Psoas muscle (tissue), 8 donors: ENCODE results near the gene WNT5B. TPM values are rescaled to one million over a fixed set of nuclear protein-coding genes. Genes with fewer than 3 reads are reported as not detected.
A peak's percentile ranks its signal among the peaks of the same experiment; 100 is the strongest.

Source experiments
- ATAC-seq, 4 donors: fragments of 200-7000 bp; cut with Tn5 transposase; one replicate each; pipeline ENCODE4 v1.9.1; 2020; ENCODE audit warnings: moderate library complexity in 3 of 4, mild to moderate bottlenecking in 2 of 4
- DNase-seq, 2 donors: peaks; one replicate each; pipeline ENCODE4 v3.0.0-alpha.2; 2020
- H3K27ac ChIP-seq: fragments of 200-600 bp; one replicate; pipeline ENCODE4 v1.8.0; 2022
- H3K27me3 ChIP-seq, 3 donors: fragments of 200-600 bp in 1 of 3; one replicate each; pipeline versions ENCODE4 v1.6.1 to v1.8.0; 2013 to 2022; ENCODE audit warnings: low read length in 2 of 3, mild to moderate bottlenecking in 2 of 3, moderate library complexity in 1 of 3; ENCODE audit not compliant: insufficient read depth in 3 of 3
- H3K36me3 ChIP-seq, 2 donors: fragments of 200-600 bp in 1 of 2; one replicate each; pipeline versions ENCODE4 v1.6.1 to v1.8.0; 2013 to 2022; ENCODE audit warnings: low read depth in 1 of 2, mild to moderate bottlenecking in 1 of 2, moderate library complexity in 1 of 2; ENCODE audit not compliant: insufficient read depth in 1 of 2
- H3K4me1 ChIP-seq: fragments of 200-600 bp; one replicate; pipeline ENCODE4 v1.8.0; 2022
- H3K4me3 ChIP-seq: fragments of 200-600 bp; one replicate; pipeline ENCODE4 v1.8.0; 2022; ENCODE audit warnings: mild to moderate bottlenecking
- H3K9me3 ChIP-seq: fragments of 200-600 bp; one replicate; pipeline ENCODE4 v1.8.0; 2022
- CTCF ChIP-seq: fragments of 200-600 bp; IDR thresholded peaks from one replicate; pipeline ENCODE4 v1.8.0; 2022; ENCODE audit warnings: antibody characterized with exemption
- WGBS, 3 donors: extraction: QIAGEN DNeasy Blood & Tissue Kit; methylation state at CpG; one replicate each; pipeline versions ENCODE4 v1.1.6 to v1.1.7; 2013; 5-methylcytosine and 5-hydroxymethylcytosine counted together
- intact Hi-C, 2 donors: fragments of 100-400 bp; cut with DNase I; formaldehyde crosslinking; loops; one replicate each; pipeline versions ENCODE4 v1.11.0 to v1.14.2; 2022
- polyA plus RNA-seq, 3 donors: library from polyadenylated mRNA; stranded (reverse); fragments of 200-250 nt; gene quantifications; one replicate each; pipeline ENCODE4 v1.2.3, GENCODE V29; 2013
- total RNA-seq, 4 donors: library from RNA; stranded (reverse); fragmentation: NEBNext Ultra II Directional in 2 of 4; extraction: Animal tissue kit (Norgen Biotek cat#: 25700) in 2 of 4; gene quantifications; one replicate each; pipeline versions ENCODE4 v1.2.1 to v1.2.4, GENCODE V29; 2021 to 2023
- donor health status: healthy with polysubstance abuse.
- donor health status: DM: no; HTN: no; CAD: no; lungs with moderate emphysema.
- donor health status: Bipolar disorder and iron deficiency.
- donor health status: healthy.
- donor health status: DM: yes; HTN: yes; CAD: no.
- donor health status: DM: no; HTN: no; CAD: no.
- donor health status: DM: no; HTN: no; CAD: no.
- donor health status: DM: yes; HTN: yes; CAD: no.

Gene WNT5B
- total and polyA plus RNA-seq, 7 donors, result 0.43 to 4.8 (median 0.80) TPM

DNA sequence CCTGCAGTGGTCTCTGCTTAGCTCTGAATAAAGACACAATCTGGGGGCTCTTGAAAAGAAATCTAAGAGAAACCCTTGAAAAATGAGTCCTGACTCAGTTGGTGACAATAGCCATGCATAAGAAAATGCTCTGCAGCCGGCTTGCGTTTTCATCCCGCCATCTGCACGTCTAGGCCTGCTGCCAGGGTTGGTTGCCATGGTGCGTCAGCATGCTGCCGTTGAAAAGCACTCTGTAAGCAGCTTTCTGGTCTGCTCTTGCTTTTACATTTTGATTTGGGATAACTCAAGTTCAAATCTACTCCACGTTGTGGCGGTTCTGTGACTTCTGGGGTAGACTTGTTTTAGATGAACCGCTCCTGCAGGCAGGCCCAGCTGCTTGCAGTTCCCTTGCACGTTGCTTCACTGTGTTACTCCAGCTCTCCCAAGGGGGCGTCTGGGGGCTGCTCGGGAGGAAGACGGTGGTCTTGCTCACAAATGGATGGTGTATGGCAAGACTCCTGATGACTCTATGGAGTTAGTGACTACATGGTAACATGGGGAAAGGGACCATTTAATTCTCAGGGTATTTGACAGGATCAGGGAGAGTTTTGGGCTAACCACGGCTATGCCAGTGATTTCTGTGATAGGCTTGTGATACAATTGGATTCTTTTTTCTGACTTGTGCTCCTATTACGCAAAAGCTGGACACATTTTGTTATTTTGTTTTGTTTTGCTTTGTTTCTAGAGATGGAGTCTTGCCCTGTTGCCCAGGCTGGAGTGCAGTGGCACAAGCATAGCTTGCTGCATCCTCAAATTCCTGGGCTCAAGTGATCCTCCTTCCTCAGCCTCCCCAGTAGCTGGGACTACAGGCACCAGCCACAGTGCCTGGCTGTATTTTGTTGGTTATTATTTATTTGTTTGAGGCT is 15.8 kb downstream of the WNT5B start:
- no peak overlapping the region for H3K27ac ChIP-seq

DNA sequence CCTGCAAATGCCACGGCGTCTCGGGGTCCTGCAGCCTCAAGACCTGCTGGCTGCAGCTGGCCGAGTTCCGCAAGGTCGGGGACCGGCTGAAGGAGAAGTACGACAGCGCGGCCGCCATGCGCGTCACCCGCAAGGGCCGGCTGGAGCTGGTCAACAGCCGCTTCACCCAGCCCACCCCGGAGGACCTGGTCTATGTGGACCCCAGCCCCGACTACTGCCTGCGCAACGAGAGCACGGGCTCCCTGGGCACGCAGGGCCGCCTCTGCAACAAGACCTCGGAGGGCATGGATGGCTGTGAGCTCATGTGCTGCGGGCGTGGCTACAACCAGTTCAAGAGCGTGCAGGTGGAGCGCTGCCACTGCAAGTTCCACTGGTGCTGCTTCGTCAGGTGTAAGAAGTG is 16.8 kb downstream of the WNT5B start:
- no peak for TF ChIP-seq CTCF
- 95 to 97% (median 96%) methylated on average over 29 of the region's 29 CpGs for WGBS, 3 donors
- H3K4me1 ChIP-seq, result peaks cover 9% of the 10 kb centered on the region

More for the DNA sequence above, 15.8 kb downstream of the WNT5B start:
- DNase-seq, result peak; percentile 65 to 81
- peaks cover 0 to 2% (median 0%) of the 10 kb centered on the region in 3 donors for H3K27me3 ChIP-seq
- TF ChIP-seq CTCF, result no peak
- H3K4me1 ChIP-seq, result peaks cover 9% of the 10 kb centered on the region
- intact Hi-C loops, result no loop called here
- ATAC-seq, result peak in 3 of 4 donors; percentile 39 to 72 (median 70)
- H3K4me3 ChIP-seq, result no peak overlapping the region
- H3K36me3 ChIP-seq, result no peaks in the 10 kb centered on the region
- 26 to 31% (median 27%) methylated on average over 15 of the region's 15 CpGs for WGBS, 3 donors
- no peaks in the 10 kb centered on the region for H3K9me3 ChIP-seq

DNA sequence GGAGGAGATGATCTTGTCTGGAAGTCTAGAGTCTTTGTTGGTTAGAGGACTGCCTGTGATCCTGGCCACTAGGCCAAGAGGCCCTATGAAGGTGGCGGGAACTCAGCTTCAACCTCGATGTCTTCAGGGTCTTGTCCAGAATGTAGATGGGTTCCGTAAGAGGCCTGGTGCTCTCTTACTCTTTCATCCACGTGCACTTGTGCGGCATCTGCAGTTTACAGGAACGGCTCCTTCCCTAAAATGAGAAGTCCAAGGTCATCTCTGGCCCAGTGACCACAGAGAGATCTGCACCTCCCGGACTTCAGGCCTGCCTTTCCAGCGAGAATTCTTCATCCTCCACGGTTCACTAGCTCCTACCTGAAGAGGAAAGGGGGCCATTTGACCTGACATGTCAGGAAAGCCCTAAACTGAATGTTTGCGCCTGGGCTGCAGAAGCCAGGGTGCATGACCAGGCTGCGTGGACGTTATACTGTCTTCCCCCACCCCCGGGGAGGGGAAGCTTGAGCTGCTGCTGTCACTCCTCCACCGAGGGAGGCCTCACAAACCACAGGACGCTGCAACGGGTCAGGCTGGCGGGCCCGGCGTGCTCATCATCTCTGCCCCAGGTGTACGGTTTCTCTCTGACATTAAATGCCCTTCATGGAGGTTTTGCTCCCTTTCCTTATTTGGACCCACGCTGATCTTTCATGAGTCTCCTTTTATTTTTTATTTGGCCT is 17.7 kb downstream of the WNT5B start:
- no peak for ATAC-seq

More for the DNA sequence above, 16.8 kb downstream of the WNT5B start:
- no peaks in the 10 kb centered on the region for H3K36me3 ChIP-seq
- H3K9me3 ChIP-seq, result no peaks in the 10 kb centered on the region
- ATAC-seq, result no peak
- DNase-seq, result peak in 1 of 2 donors; percentile 54
- H3K4me3 ChIP-seq, result no peak overlapping the region
- H3K27ac ChIP-seq, result no peak overlapping the region
- intact Hi-C loops, result no loop called here
- H3K27me3 ChIP-seq, result peaks cover 0 to 2% (median 0%) of the 10 kb centered on the region in 3 donors

DNA sequence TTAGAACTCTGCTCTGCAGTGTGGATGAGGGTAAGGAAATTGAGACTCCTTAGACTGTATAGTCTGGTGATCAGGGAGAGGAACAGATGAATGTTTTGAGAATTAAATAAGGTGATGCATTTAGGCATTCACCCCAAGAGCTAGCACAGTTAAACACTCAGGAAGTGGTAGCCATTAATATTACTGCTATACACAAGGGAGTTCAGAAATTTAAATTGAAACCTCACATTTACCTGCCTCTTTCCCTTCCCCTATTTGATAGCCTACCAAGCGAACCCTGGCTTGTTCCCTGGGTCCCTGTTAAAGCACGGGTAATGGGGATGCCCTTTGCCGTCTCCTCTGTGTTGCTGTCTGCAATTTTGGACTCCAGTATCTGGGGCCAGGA is 18.2 kb downstream of the WNT5B start:
- no peak for ATAC-seq

More for the DNA sequence above, 17.7 kb downstream of the WNT5B start:
- no peak for TF ChIP-seq CTCF
- Histone ChIP-seq H3K9me3 (no peaks in the 10 kb centered on the region), H3K36me3 (no peaks in the 10 kb centered on the region), H3K4me3 (no peak overlapping the region), H3K27me3 (peaks cover 0 to 2% (median 0%) of the 10 kb centered on the region in 3 donors), H3K4me1 (peaks cover 9% of the 10 kb centered on the region), H3K27ac (no peak overlapping the region)
- no peak for DNase-seq
- 81 to 85% (median 83%) methylated on average over 21 of the region's 21 CpGs for WGBS, 3 donors
- intact Hi-C loops, result no loop called here

More for the DNA sequence above, 18.2 kb downstream of the WNT5B start:
- Histone ChIP-seq H3K27ac (no peak overlapping the region), H3K4me1 (peaks cover 9% of the 10 kb centered on the region), H3K36me3 (no peaks in the 10 kb centered on the region), H3K9me3 (no peaks in the 10 kb centered on the region), H3K4me3 (no peak overlapping the region), H3K27me3 (peaks cover 0 to 2% (median 0%) of the 10 kb centered on the region in 3 donors)
- no peak for DNase-seq
- no peak for TF ChIP-seq CTCF
- WGBS, 3 donors, result 95 to 98% (median 96%) methylated on average over 3 of the region's 3 CpGs
- intact Hi-C loops, result no loop called here
